GM10266 (cell line): Measurements from ENCODE around the gene WDR49.

Experiments used
- DNase-seq: peaks from one replicate; pipeline ENCODE4 v3.0.0; 2012; ENCODE audit errors: extremely low spot score
- CTCF ChIP-seq: IDR thresholded peaks from 2 replicates; pipeline ENCODE4 v1.5.1; 2012; ENCODE audit warnings: mild to moderate bottlenecking, low read depth; ENCODE audit not compliant: control insufficient read depth, insufficient read depth; ENCODE audit errors: missing control alignments

WDR49 gene

GRCh38 chr3:167456157-167456799, 197.5 kb downstream of the WDR49 start:
- no peak for DNase-seq

GRCh38 chr3:167453815-167454214, 199.9 kb downstream of the WDR49 start:
- no peak for DNase-seq
- TF ChIP-seq CTCF: no peak

More at GRCh38 chr3:167456157-167456799, 197.5 kb downstream of the WDR49 start:
- TF ChIP-seq CTCF: no peak

- TF ChIP-seq CTCF: no peak
- no peak for DNase-seq
Measured at GRCh38 chr3:167451282-167451681, 202.5 kb downstream of the WDR49 start.

GRCh38 chr3:167450675-167451074, 203.1 kb downstream of the WDR49 start:
- DNase-seq: no peak
- TF ChIP-seq CTCF: no peak

- DNase-seq: no peak
- TF ChIP-seq CTCF: no peak
Measured at GRCh38 chr3:167450195-167450594, 203.5 kb downstream of the WDR49 start.

- DNase-seq: no peak
- no peak for TF ChIP-seq CTCF
Measured at GRCh38 chr3:167445491-167445890, 208.3 kb downstream of the WDR49 start.

- no peak for TF ChIP-seq CTCF
- DNase-seq: no peak
Measured at GRCh38 chr3:167441256-167441655, 212.5 kb downstream of the WDR49 start.
